ENCODE measurements around the gene RAC3.

RAC3 gene

DNA sequence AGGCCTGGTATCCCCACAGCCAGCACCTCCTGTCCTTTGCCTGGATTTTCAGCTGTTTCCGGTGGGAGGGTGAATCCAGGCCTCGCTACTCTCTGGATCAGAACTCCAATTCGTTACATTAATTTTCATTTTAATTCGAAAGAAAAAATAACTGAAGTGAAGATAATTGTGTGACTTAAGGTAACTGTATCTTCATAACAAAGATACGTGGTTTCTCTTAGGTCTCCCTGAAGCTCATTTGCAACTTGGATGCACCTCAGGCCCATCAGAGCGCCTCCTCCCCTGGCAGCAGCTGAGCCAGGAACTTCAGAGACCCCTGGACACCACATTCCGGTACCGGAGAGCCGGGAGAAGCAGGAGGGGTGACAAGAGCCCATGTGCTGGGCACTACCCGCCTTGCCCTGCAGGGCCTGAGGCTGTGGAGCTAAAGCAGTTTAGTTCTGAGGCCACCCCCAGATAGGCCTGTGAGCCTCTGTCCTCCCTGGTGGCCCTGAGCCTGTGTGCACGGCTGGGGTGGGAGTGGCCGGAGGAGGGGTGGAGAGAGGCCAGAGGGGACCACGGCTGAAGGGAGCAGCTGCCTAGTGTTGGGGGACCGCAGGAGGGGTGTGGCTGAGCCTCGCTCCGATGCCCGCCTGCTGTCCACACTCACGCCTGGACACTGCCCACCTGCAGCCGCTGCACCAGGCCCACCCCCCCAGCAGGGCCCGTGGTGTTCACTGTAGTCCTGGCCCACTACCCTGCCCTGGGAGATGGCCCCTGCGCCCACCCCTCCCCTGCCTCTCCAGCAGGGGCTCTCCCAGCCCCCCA lies 45.5 kb downstream of the RAC3 start:
- DNase-seq (ENCODE audit: low spot score) = no peak

DNA sequence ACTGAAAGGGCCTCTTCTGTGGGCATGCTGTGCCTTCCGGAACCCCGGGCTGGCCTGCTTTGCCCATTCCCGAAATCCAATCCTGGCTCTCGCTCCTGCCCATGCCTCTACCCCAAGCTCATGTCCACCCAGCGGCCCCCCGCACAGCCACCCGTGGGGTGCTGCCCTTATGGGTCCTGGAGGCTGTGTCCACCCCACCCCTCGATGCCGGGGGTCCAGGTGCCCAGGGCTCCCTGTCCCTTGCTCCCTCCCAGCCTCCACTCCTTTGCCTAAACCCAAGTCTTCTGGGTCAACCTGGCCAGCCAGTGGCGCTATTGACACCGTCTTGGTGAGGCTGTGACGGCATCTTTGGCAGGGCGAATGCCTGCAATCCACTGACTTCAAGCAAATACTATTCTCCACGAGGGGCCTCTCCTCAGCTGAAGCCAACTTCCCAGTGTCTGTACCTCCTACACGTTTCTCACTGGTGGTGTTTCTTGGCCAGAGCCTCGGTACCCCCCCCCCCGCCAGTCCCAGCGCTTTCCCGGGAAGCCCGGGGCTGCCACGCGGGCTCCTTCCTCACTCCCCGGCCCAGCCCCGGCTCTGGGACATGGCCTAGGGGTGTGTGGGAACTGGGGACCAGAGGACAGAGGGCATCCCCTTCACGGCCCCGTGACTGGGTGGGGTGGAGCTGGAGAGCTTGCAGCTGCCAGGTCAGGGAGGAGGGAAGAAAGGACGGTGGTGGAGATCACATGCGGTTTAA lies 46.3 kb downstream of the RAC3 start:
- DNase-seq (ENCODE audit: low spot score) = no peak

GRCh38 chr17:82078433-82078832 lies 47.0 kb downstream of the RAC3 start:
- no peak for DNase-seq (ENCODE audit: low spot score)

- no peak for DNase-seq (ENCODE audit: low spot score)
These were observed 47.7 kb downstream of the RAC3 start for GRCh38 chr17:82079001-82079677.

DNA sequence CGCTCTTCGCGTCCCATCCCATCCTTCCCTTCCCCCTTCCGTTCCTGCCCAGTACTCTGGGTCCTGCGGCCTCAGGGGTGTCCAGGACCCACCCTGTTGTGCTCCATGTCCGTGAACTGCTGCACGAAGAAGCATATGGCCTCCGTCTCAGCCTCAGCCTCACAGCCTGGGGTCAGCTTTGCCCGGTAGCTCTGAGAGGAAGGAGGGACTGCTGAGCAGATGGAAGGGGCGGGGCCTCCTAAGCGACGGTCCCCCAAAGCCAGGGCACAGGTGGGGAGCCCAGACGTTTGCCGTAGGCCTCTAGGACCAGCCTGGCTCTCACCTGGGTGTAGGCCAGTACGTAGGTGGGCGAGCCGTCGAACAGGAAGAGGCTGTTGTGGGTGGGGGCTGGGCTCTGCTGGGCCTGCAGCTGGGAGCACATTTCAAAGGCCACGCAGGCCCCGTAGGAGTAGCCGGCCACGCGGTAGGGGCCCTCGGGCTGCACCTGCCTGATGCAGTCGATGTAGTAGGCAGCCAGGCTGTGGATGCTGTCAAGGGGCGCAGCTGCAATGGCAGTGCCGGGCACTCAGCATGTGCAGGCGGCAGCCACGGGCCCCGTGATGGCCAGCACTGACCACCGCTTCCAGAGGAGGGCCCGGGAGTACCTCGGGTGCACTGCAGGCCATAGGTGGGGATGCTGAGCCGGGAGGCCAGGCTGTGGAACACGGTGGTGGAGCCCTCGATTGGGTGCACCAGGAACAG lies 48.7 kb downstream of the RAC3 start:
- no peak for DNase-seq (ENCODE audit: low spot score)

DNA sequence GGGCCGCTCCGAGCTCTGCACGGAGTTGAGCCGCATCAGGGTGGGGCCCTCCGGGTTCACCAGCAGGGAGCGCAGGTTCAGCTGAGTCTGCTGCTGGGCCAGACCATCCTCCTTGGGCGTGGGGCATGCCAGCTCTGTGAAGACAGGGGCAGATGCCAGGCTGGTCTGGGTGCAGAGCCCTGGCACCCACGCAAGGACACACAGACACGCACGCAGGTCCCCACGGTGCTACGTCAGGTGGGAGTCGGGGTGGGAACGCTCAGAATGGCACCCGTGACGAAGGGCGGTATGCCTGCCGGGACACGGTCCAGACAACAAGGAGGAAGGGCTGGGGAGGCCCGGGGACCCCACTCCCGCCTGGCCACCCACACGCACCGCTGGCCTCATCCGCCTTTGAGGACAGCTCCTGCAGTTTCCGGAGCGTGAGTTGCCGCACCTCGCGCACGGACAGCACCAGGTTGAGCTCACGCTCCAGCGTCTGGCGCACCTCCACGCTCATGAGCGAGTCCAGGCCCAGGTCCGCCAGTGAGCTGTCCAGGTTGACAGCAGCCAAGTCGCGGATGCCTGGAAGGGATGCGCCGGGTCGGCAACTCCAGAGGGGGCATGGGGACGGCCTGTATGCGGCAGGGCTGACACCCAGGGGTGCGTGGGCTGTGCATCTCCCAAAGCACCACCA lies 49.4 kb downstream of the RAC3 start:
- DNase-seq (ENCODE audit: low spot score) = no peak

GRCh38 chr17:82081546-82081945 lies 50.1 kb downstream of the RAC3 start:
- no peak for DNase-seq (ENCODE audit: low spot score)

DNA sequence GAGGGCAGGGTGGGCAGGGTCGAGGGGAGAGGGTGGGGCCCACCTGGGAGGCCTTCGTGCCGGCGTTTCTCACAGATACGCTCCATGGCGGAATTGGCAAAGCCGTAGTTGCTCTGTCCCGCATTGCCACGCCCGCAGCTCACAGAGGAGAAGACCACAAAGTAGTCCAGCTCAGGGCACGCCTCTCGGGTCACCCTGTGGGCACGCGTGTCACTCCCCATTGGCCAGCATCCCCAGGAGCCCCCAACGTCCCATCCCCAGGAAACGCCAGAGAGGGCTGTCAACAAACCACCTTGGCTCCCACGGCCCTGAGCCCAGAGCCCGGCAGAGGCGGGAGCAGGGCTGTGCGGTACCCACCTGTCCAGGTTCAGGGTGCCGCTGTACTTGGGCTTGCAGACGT lies 50.5 kb downstream of the RAC3 start:
- no peak for DNase-seq (ENCODE audit: low spot score)

DNA sequence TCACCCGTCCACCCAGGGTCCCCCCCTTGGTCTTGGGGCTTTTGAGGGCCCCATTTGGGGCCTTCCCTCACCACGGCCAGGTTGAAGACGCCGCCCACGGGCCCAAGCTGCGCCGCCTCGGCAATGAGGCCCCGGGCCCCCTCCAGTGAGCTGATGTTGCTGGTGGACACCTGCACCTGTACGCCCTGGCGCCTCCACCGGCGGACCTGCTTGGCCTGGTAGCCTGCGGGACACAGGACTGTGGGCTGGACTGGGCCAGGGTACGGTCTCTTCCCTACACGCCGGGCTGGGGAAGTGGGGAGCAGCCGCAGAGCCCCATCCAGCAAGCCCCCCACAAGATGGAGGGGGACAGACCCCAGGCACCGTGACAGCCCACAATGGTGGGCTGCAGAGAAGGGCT lies 51.0 kb downstream of the RAC3 start:
- DNase-seq (ENCODE audit: low spot score) = no peak

- no peak for DNase-seq (ENCODE audit: low spot score)
These were observed 51.5 kb downstream of the RAC3 start for GRCh38 chr17:82083009-82083408.
